Measurements from ENCODE around the gene SRP14.

GRCh38 chr15:40070166-40070557 is 31.2 kb upstream of the SRP14 start:
- no peak for TF ChIP-seq POLR2AphosphoS5 (IDR thresholded peaks at IDR 0.05; ENCODE audit: low read depth)
- TF ChIP-seq CTCF (IDR thresholded peaks at IDR 0.05; ENCODE audit: insufficient read depth, low read length), result no peak
- TF ChIP-seq, protein P1, sequence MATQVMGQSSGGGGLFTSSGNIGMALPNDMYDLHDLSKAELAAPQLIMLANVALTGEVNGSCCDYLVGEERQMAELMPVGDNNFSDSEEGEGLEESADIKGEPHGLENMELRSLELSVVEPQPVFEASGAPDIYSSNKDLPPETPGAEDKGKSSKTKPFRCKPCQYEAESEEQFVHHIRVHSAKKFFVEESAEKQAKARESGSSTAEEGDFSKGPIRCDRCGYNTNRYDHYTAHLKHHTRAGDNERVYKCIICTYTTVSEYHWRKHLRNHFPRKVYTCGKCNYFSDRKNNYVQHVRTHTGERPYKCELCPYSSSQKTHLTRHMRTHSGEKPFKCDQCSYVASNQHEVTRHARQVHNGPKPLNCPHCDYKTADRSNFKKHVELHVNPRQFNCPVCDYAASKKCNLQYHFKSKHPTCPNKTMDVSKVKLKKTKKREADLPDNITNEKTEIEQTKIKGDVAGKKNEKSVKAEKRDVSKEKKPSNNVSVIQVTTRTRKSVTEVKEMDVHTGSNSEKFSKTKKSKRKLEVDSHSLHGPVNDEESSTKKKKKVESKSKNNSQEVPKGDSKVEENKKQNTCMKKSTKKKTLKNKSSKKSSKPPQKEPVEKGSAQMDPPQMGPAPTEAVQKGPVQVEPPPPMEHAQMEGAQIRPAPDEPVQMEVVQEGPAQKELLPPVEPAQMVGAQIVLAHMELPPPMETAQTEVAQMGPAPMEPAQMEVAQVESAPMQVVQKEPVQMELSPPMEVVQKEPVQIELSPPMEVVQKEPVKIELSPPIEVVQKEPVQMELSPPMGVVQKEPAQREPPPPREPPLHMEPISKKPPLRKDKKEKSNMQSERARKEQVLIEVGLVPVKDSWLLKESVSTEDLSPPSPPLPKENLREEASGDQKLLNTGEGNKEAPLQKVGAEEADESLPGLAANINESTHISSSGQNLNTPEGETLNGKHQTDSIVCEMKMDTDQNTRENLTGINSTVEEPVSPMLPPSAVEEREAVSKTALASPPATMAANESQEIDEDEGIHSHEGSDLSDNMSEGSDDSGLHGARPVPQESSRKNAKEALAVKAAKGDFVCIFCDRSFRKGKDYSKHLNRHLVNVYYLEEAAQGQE (IDR thresholded peaks at IDR 0.05; ENCODE audit: insufficient replicate concordance, low read depth), result no peak
- no peak for TF ChIP-seq SPI1 (IDR thresholded peaks at IDR 0.05; ENCODE audit: borderline replicate concordance, low read depth)
- no peak for TF ChIP-seq GABPA (IDR thresholded peaks at IDR 0.05; ENCODE audit: low read depth)
